Common myeloid progenitor, CD34-positive (primary cell): ENCODE measurements around the gene HTRA3.

Experiments used
- CTCF ChIA-PET: fragments of 350-600 bp; sonication (Branson Sonifier 250); formaldehyde crosslinking; loops from one replicate; lab custom pipeline; 2021; ENCODE audit warnings: antibody characterized with exemption; lab: Charles Lee
- POLR2A ChIA-PET: fragments of 350-600 bp; sonication (Branson Sonifier 250); formaldehyde crosslinking; loops from one replicate; lab custom pipeline; 2021; ENCODE audit warnings: antibody characterized with exemption; lab: Charles Lee
- DNase-seq, 3 donors: peaks; one replicate each; pipeline versions ENCODE4 v3.0.0 to v3.0.0-alpha.2; 2013
- H3K27ac ChIP-seq, 2 experiments: 1 replicate in 1 of 2; 2 replicates in 1 of 2; pipeline ENCODE4 v1.7.0; 2013; ENCODE audit warnings: inconsistent platforms in 2 of 2, low read length in 2 of 2, mild to moderate bottlenecking in 2 of 2, low read depth in 1 of 2, moderate library complexity in 1 of 2; ENCODE audit not compliant: severe bottlenecking in 2 of 2, insufficient read depth in 1 of 2, poor library complexity in 1 of 2
- H3K27me3 ChIP-seq, 5 experiments: replicated peaks in 2 of 5; 1 replicate in 3 of 5; 2 replicates in 2 of 5; pipeline versions ENCODE4 v1.6.1 to v1.7.0; 2013; ENCODE audit warnings: low read length in 4 of 5, mild to moderate bottlenecking in 2 of 5, moderate library complexity in 2 of 5, inconsistent platforms in 1 of 5; ENCODE audit not compliant: insufficient read depth in 5 of 5, control insufficient read depth in 4 of 5
- H3K36me3 ChIP-seq, 4 experiments: 1 replicate in 2 of 4; 2 replicates in 2 of 4; pipeline versions ENCODE4 v1.6.1 to v1.7.0; 2013; ENCODE audit warnings: low read length in 3 of 4, control low read depth in 1 of 4, mild to moderate bottlenecking in 1 of 4; ENCODE audit not compliant: control insufficient read depth in 4 of 4, insufficient read depth in 4 of 4
- H3K4me1 ChIP-seq, 4 experiments: 1 replicate in 3 of 4; 2 replicates in 1 of 4; pipeline versions ENCODE4 v1.6.1 to v1.7.1; 2013; ENCODE audit warnings: low read length in 3 of 4, mild to moderate bottlenecking in 3 of 4, control low read depth in 1 of 4, inconsistent platforms in 1 of 4, moderate library complexity in 1 of 4; ENCODE audit not compliant: control insufficient read depth in 4 of 4, insufficient read depth in 4 of 4; ENCODE audit errors: control extremely low read depth in 1 of 4
- H3K4me3 ChIP-seq, 7 experiments: 1 replicate in 4 of 7; 2 replicates in 3 of 7; pipeline versions ENCODE4 v1.5.1 to v1.7.0; 2013; ENCODE audit warnings: mild to moderate bottlenecking in 7 of 7, low read length in 6 of 7, moderate library complexity in 6 of 7, inconsistent platforms in 2 of 7, low read depth in 2 of 7, control low read depth in 1 of 7; ENCODE audit not compliant: insufficient read depth in 4 of 7, control insufficient read depth in 1 of 7; ENCODE audit errors: extremely low read depth in 1 of 7
- H3K9me3 ChIP-seq, 5 experiments: 1 replicate in 4 of 5; 2 replicates in 1 of 5; pipeline versions ENCODE4 v1.6.1 to v1.7.1; 2013; ENCODE audit warnings: low read length in 4 of 5, mild to moderate bottlenecking in 2 of 5, inconsistent platforms in 1 of 5, low read depth in 1 of 5, moderate library complexity in 1 of 5; ENCODE audit not compliant: control insufficient read depth in 4 of 5, insufficient read depth in 2 of 5; ENCODE audit errors: control extremely low read depth in 1 of 5
- WGBS: methylation state at CpG from one replicate; pipeline ENCODE4 v1.1.5; 2013; ENCODE audit not compliant: insufficient coverage; 5-methylcytosine and 5-hydroxymethylcytosine counted together

Gene HTRA3

GRCh38 chr4:8237256-8237989 is 32.1 kb upstream of the HTRA3 start:
- 97% methylated on average over 27 of the region's 29 CpGs for WGBS
- peaks cover 0 to 28% (median 16%) of the 10 kb centered on the region in 4 experiments for H3K4me1 ChIP-seq
- no peak for DNase-seq
- POLR2A ChIA-PET: no interaction called here
- no peak overlapping the region for H3K27ac ChIP-seq
- H3K36me3 ChIP-seq: peaks cover 3 to 94% (median 64%) of the 10 kb centered on the region in 4 experiments
- H3K27me3 ChIP-seq: no peaks in the 10 kb centered on the region
- CTCF ChIA-PET: interaction anchor here (0.7 to 3.1 kb wide), 8 partner anchors 9 to 172 kb away, joined by 3 to 17 read pairs (median 6); no protein-coding TSS in a partner anchor
- no peaks in the 10 kb centered on the region for H3K9me3 ChIP-seq
- no peak overlapping the region for H3K4me3 ChIP-seq

GRCh38 chr4:8238036-8238511 is 31.5 kb upstream of the HTRA3 start:
- Histone ChIP-seq H3K27me3 (no peaks in the 10 kb centered on the region), H3K4me1 (peaks cover 0 to 30% (median 19%) of the 10 kb centered on the region in 4 experiments), H3K4me3 (no peak overlapping the region), H3K9me3 (no peaks in the 10 kb centered on the region), H3K36me3 (peaks cover 3 to 93% (median 62%) of the 10 kb centered on the region in 4 experiments), H3K27ac (no peak overlapping the region)
- ChIA-PET POLR2A (no interaction called here), CTCF (interaction anchor here (0.7 to 3.0 kb wide), 6 partner anchors 10 to 165 kb away, joined by 3 to 14 read pairs (median 5); no protein-coding TSS in a partner anchor)
- DNase-seq: no peak
- WGBS: 98% methylated on average over 7 of the region's 14 CpGs

GRCh38 chr4:8238515-8239053 is 31.0 kb upstream of the HTRA3 start:
- WGBS: 88% methylated on average over 16 of the region's 17 CpGs
- Histone ChIP-seq H3K4me1 (peaks cover 0 to 30% (median 19%) of the 10 kb centered on the region in 4 experiments), H3K36me3 (peaks cover 3 to 88% (median 57%) of the 10 kb centered on the region in 4 experiments), H3K27me3 (no peaks in the 10 kb centered on the region), H3K27ac (no peak overlapping the region), H3K4me3 (no peak overlapping the region), H3K9me3 (no peaks in the 10 kb centered on the region)
- DNase-seq: no peak
- ChIA-PET POLR2A (no interaction called here), CTCF (interaction anchor here (1.3 to 3.0 kb wide), 4 partner anchors 14 to 164 kb away, joined by 3 to 14 read pairs (median 5); no protein-coding TSS in a partner anchor)

- H3K27me3 ChIP-seq: no peaks in the 10 kb centered on the region
- ChIA-PET POLR2A (no interaction called here), CTCF (interaction anchor here (1.3 to 1.4 kb wide), 2 partner anchors 14 to 20 kb away, joined by 3 to 6 read pairs; no protein-coding TSS in a partner anchor)
- DNase-seq: no peak
- H3K4me3 ChIP-seq: no peak overlapping the region
- H3K9me3 ChIP-seq: no peaks in the 10 kb centered on the region
- peaks cover 0 to 30% (median 19%) of the 10 kb centered on the region in 4 experiments for H3K4me1 ChIP-seq
- peaks cover 3 to 81% (median 52%) of the 10 kb centered on the region in 4 experiments for H3K36me3 ChIP-seq
- WGBS: 100% methylated on average over 8 of the region's 13 CpGs
- no peak overlapping the region for H3K27ac ChIP-seq
Measured at GRCh38 chr4:8239226-8239625, 30.3 kb upstream of the HTRA3 start.

GRCh38 chr4:8239661-8240060 is 29.9 kb upstream of the HTRA3 start:
- Histone ChIP-seq H3K27ac (no peak overlapping the region), H3K27me3 (no peaks in the 10 kb centered on the region), H3K36me3 (peaks cover under 1 to 77% (median 50%) of the 10 kb centered on the region in 4 experiments), H3K9me3 (no peaks in the 10 kb centered on the region), H3K4me3 (no peak overlapping the region), H3K4me1 (peaks cover 0 to 30% (median 20%) of the 10 kb centered on the region in 4 experiments)
- CTCF ChIA-PET: interaction anchor here (1.4 to 1.9 kb wide), 6 partner anchors 13 to 166 kb away, joined by 3 to 9 read pairs (median 6); no protein-coding TSS in a partner anchor
- no peak for DNase-seq
- WGBS: 95% methylated on average over 8 of the region's 9 CpGs
- POLR2A ChIA-PET: no interaction called here

- POLR2A ChIA-PET: no interaction called here
- 79% methylated on average over 23 of the region's 26 CpGs for WGBS
- peaks cover 0 to under 1% (median 0%) of the 10 kb centered on the region in 5 experiments for H3K9me3 ChIP-seq
- H3K27me3 ChIP-seq: no peaks in the 10 kb centered on the region
- no peak overlapping the region for H3K4me3 ChIP-seq
- H3K4me1 ChIP-seq: peaks cover 0 to 30% (median 21%) of the 10 kb centered on the region in 4 experiments
- no peak overlapping the region for H3K27ac ChIP-seq
- peak in 2 of 3 donors; percentile 56 to 59 for DNase-seq
- peaks cover 0 to 69% (median 44%) of the 10 kb centered on the region in 4 experiments for H3K36me3 ChIP-seq
- CTCF ChIA-PET: interaction anchor here (0.6 to 1.9 kb wide), 16 partner anchors 8 to 167 kb away, joined by 3 to 10 read pairs (median 4); no protein-coding TSS in a partner anchor
Measured at GRCh38 chr4:8240211-8241041, 29.1 kb upstream of the HTRA3 start.
